Sigmoid colon (tissue), 7 donors: Measurements from ENCODE around the gene NELFCD. TPM values are rescaled to one million over a fixed set of nuclear protein-coding genes. Genes with fewer than 3 reads are reported as not detected.
"Not testable (repeated sequence)": the region's sequence is repeated elsewhere in the genome, so short reads cannot be mapped to it uniquely, and the experiment has no call there.

Experiments
- DNase-seq: peaks from one replicate; pipeline ENCODE4 v3.0.0-alpha.2; 2019
- H3K27ac ChIP-seq, 4 donors: fragments of 200-600 bp; sonication (generic); one replicate each; pipeline ENCODE4 v1.5.1; 2016 to 2019; ENCODE audit warnings: mild to moderate bottlenecking in 1 of 4
- H3K27me3 ChIP-seq, 3 donors: fragments of 200-600 bp; sonication (generic); one replicate each; pipeline ENCODE4 v1.5.1; 2019; ENCODE audit warnings: mild to moderate bottlenecking in 1 of 3
- H3K36me3 ChIP-seq, 4 donors: fragments of 200-600 bp; sonication (generic); one replicate each; pipeline ENCODE4 v1.5.1; 2016 to 2019
- H3K4me1 ChIP-seq, 4 donors: fragments of 200-600 bp; sonication (generic); one replicate each; pipeline ENCODE4 v1.5.1; 2017 to 2019
- H3K4me3 ChIP-seq, 4 donors: fragments of 200-600 bp; sonication (generic); one replicate each; pipeline ENCODE4 v1.5.1; 2017 to 2019; ENCODE audit warnings: mild to moderate bottlenecking in 2 of 4, moderate library complexity in 1 of 4
- H3K9me3 ChIP-seq, 4 donors: fragments of 200-600 bp in 3 of 4; sonication (generic) in 3 of 4; one replicate each; pipeline versions ENCODE4 v1.5.1 to v1.6.1; 2013 to 2019
- EP300 ChIP-seq, 4 donors: sonication (generic); formaldehyde crosslinking; IDR thresholded peaks; one replicate each; pipeline ENCODE4 v1.6.1; 2017; ENCODE audit warnings: antibody characterized with exemption in 4 of 4
- POLR2A ChIP-seq, 2 donors: fragments of 450-650 bp; IDR thresholded peaks; one replicate each; pipeline ENCODE4 v1.6.1; 2016; ENCODE audit warnings: antibody characterized with exemption in 2 of 2, mild to moderate bottlenecking in 2 of 2, moderate library complexity in 2 of 2
- POLR2AphosphoS5 ChIP-seq, 4 donors: sonication (generic); formaldehyde crosslinking; IDR thresholded peaks; one replicate each; pipeline ENCODE4 v1.6.1; 2017; ENCODE audit warnings: antibody characterized with exemption in 4 of 4
- WGBS, 2 donors: extraction: QIAGEN DNeasy Blood & Tissue Kit; methylation state at CpG; one replicate each; pipeline ENCODE4 v1.1.7; 2013; 5-methylcytosine and 5-hydroxymethylcytosine counted together
- intact Hi-C: fragments of 100-400 bp; cut with DNase I; formaldehyde crosslinking; loops from one replicate; pipeline ENCODE4 v1.15.1; 2023
- polyA plus RNA-seq, 3 donors: library from polyadenylated mRNA; stranded (reverse); fragments of 200-250 nt; gene quantifications; one replicate each; pipeline ENCODE4 v1.2.3, GENCODE V29; 2013
- total RNA-seq, 4 donors: library from RNA; depleted of rRNA; stranded (reverse); fragments of >200 nt; gene quantifications; one replicate each; pipeline ENCODE4 v1.1.0, GENCODE V29; 2016
- TF ChIP-seq, protein P1 (sequence below), 4 experiments: fragments of 450-650 bp in 3 of 4; fragments of 200-600 bp in 1 of 4; IDR thresholded peaks; one replicate each; pipeline ENCODE4 v1.5.1; 2016 to 2019; ENCODE audit warnings: antibody characterized with exemption in 4 of 4, mild to moderate bottlenecking in 3 of 4, moderate library complexity in 2 of 4
- donor health status: healthy with polysubstance abuse.
- donor health status: Bipolar disorder and iron deficiency.
- donor health status: healthy.

Gene NELFCD
- total and polyA plus RNA-seq, 7 donors: 22.7 to 53.2 (median 42.8) TPM

DNA sequence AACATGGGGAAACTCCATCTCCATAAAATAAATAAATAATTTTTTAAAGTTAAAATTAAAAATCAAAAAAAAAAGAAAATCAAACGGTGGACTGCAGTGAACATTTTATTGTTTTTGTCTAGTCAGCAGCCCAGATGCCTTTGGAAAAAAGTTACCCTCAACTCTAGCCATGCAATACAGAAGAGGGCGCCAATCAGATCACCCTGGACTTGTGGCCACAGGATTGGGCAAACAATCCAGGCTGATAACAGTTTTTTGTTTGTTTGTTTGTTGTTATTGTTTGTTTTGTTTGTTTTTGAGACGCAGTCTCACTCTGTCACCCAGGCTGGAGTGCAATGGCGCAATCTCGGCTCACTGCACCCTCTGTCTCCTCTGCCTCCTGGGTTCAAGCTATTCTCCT is 30.5 kb upstream of the NELFCD start:
- DNase-seq: no peak
- Histone ChIP-seq H3K36me3 (no peaks in the 10 kb centered on the region), H3K4me3 (no peak overlapping the region), H3K4me1 (no peaks in the 10 kb centered on the region), H3K27me3 (no peaks in the 10 kb centered on the region), H3K27ac (no peak overlapping the region), H3K9me3 (no peaks in the 10 kb centered on the region)
- no peak for TF ChIP-seq POLR2AphosphoS5 (IDR thresholded peaks at IDR 0.05)
- intact Hi-C loops: no loop called here
- 76 to 84% methylated on average over 5 of the region's 5 CpGs for WGBS, 2 donors

DNA sequence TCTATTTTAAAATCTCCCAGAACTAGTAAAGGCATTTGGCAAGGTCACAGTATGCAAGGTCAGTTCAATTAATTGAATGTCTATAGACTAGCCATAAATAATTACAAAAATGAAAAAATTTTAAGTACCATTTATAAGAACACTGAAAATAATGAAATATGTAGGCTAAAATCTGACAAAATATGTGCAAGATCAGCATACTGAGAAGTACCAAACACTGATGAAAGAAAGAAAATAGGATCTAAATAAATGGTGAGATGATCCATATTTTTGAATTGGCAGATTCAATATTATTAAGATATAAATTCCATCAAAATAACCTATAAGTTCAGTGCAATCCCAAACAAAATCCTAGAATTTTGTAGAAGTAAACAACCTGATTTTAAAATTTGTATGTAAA is 28.0 kb upstream of the NELFCD start:
- no peaks in the 10 kb centered on the region for H3K36me3 ChIP-seq
- H3K4me1 ChIP-seq: no peaks in the 10 kb centered on the region
- no peaks in the 10 kb centered on the region for H3K27me3 ChIP-seq
- no peak for DNase-seq
- TF ChIP-seq, protein P1, sequence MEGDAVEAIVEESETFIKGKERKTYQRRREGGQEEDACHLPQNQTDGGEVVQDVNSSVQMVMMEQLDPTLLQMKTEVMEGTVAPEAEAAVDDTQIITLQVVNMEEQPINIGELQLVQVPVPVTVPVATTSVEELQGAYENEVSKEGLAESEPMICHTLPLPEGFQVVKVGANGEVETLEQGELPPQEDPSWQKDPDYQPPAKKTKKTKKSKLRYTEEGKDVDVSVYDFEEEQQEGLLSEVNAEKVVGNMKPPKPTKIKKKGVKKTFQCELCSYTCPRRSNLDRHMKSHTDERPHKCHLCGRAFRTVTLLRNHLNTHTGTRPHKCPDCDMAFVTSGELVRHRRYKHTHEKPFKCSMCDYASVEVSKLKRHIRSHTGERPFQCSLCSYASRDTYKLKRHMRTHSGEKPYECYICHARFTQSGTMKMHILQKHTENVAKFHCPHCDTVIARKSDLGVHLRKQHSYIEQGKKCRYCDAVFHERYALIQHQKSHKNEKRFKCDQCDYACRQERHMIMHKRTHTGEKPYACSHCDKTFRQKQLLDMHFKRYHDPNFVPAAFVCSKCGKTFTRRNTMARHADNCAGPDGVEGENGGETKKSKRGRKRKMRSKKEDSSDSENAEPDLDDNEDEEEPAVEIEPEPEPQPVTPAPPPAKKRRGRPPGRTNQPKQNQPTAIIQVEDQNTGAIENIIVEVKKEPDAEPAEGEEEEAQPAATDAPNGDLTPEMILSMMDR (IDR thresholded peaks at IDR 0.05): no peak
- no peak for TF ChIP-seq POLR2AphosphoS5 (IDR thresholded peaks at IDR 0.05)
- TF ChIP-seq POLR2A (IDR thresholded peaks at IDR 0.05): no peak
- TF ChIP-seq EP300 (IDR thresholded peaks at IDR 0.05): no peak
- intact Hi-C loops: no loop called here
- no peak overlapping the region for H3K27ac ChIP-seq
- H3K4me3 ChIP-seq: no peak overlapping the region
- no peaks in the 10 kb centered on the region for H3K9me3 ChIP-seq

DNA sequence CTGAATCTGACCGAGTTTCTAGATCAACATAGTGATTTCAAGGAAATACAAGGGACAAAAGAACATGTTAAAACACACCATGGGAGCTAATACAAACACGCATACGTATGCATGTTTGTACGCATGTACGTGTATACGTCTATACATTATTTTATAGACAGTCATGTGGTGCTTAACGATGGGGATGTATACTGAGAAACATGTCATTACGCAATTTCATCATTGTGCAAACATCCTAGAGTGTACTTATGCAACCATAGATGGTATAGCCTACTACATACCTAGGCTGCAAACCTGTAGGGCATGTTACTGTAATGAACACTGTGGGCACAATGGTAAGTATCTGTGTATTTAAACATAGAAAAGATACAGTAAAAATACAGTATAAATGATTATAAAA is 25.0 kb upstream of the NELFCD start:
- DNase-seq: no peak
- 76 to 86% methylated on average over 8 of the region's 8 CpGs for WGBS, 2 donors
- TF ChIP-seq POLR2A (IDR thresholded peaks at IDR 0.05) (no peak), EP300 (IDR thresholded peaks at IDR 0.05) (no peak), POLR2AphosphoS5 (IDR thresholded peaks at IDR 0.05) (no peak)
- TF ChIP-seq, protein P1 (IDR thresholded peaks at IDR 0.05): no peak

DNA sequence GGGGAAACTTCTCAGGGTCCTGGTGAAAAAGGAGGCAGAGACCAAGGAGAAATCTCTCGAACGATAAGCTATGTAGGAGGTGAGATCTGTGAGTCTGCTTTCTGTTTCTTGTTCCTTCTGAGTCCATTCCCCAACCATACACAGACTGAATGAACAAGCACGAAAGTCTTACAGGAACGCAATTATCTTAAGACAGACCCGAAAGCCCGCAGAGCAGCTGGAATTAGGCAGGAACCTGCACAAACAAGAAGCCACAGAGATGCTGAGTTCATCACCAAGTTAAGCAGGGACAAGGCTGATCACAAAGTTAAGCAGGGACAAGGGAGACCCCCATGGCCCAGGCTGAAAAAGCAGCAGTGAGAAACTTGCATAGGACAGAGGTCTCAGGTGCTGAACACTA is 21.4 kb upstream of the NELFCD start:
- Histone ChIP-seq H3K4me3 (no peak overlapping the region), H3K9me3 (no peaks in the 10 kb centered on the region), H3K27ac (no peak overlapping the region), H3K36me3 (no peaks in the 10 kb centered on the region), H3K27me3 (no peaks in the 10 kb centered on the region), H3K4me1 (peaks cover 0 to 18% (median 4%) of the 10 kb centered on the region in 4 donors)
- intact Hi-C loops: loop anchor here (5.0 kb wide), 1 partner anchor 52 kb away; no protein-coding TSS in a partner anchor
- no peak for TF ChIP-seq EP300 (IDR thresholded peaks at IDR 0.05)
- no peak for TF ChIP-seq POLR2AphosphoS5 (IDR thresholded peaks at IDR 0.05)
- TF ChIP-seq, protein P1 (IDR thresholded peaks at IDR 0.05): no peak
- TF ChIP-seq POLR2A (IDR thresholded peaks at IDR 0.05): no peak
- WGBS, 2 donors: 73 to 74% methylated on average over 6 of the region's 6 CpGs
- no peak for DNase-seq

More for the DNA sequence above, 25.0 kb upstream of the NELFCD start:
- no peaks in the 10 kb centered on the region for H3K36me3 ChIP-seq
- H3K4me3 ChIP-seq: no peak overlapping the region
- no peak overlapping the region for H3K27ac ChIP-seq
- H3K9me3 ChIP-seq: no peaks in the 10 kb centered on the region
- intact Hi-C loops: no loop called here
- H3K4me1 ChIP-seq: no peaks in the 10 kb centered on the region
- no peaks in the 10 kb centered on the region for H3K27me3 ChIP-seq

DNA sequence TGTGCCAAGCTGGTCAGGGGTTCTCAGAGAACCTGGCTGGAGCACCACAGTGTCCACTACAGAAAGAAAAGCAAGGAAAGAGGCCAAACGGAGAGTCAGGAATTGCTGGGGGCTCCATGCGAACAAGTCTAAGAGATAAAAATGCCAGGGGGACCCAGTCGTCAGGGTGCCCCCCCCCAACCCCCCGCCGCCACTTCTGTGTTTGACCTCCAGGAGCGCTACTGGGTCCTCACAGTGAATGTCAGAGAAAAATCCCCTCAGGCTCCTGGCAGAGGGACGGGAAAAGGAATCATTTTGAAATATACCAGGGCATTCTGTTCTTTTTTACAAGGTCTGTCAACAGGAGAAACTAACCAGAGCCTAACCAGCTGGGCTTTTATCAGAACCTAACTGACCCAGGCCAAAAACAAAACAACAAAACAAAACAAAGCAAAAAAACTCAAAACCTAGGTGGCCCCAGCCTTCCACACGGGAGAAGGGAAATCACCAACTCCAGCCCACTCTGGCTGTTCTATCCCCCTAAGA is 17.9 kb upstream of the NELFCD start:
- intact Hi-C loops: loop anchor here (2.0 to 5.0 kb wide), 2 partner anchors 20 to 56 kb away; no protein-coding TSS in a partner anchor
- Histone ChIP-seq H3K4me3 (peak overlapping the region in 1 of 4 donors; percentile 10), H3K27ac (peak overlapping the region in 3 of 4 donors; percentile 66 to 75 (median 67)), H3K27me3 (no peaks in the 10 kb centered on the region), H3K9me3 (no peaks in the 10 kb centered on the region), H3K4me1 (peaks cover 0 to 18% (median 4%) of the 10 kb centered on the region in 4 donors), H3K36me3 (no peaks in the 10 kb centered on the region)
- TF ChIP-seq EP300 (IDR thresholded peaks at IDR 0.05) (peak; percentile 25 to 85 (median 41)), POLR2A (IDR thresholded peaks at IDR 0.05) (no peak), POLR2AphosphoS5 (IDR thresholded peaks at IDR 0.05) (peak; percentile 83 to 96 (median 90))
- TF ChIP-seq, protein P1 (IDR thresholded peaks at IDR 0.05): peak in 2 of 4 experiments; percentile 13 to 37
- 75 to 83% methylated on average over 8 of the region's 8 CpGs for WGBS, 2 donors
- DNase-seq: no peak

DNA sequence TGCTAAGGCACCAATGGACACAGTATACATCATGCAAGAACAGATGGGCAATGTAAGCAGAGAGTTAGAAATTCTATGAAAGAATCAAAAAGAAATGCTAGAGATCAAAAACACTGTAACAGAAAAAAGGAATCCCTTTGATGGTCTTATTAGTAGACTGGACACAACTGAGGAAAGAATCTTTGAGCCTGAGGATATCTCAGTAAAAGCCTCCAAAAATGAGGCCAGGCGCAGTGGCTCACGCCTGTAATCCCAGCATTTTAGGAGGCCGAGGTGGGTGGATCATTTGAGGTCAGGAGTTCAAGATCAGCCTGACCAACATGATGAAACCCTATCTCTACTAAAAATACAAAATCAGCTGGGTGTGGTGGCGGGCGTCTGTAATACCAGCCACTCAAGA is 17.1 kb upstream of the NELFCD start:
- 80 to 82% methylated on average over 5 of the region's 5 CpGs for WGBS, 2 donors
- Histone ChIP-seq H3K27ac (peak overlapping the region in 3 of 4 donors; percentile 66 to 75 (median 67)), H3K4me1 (peaks cover 0 to 18% (median 4%) of the 10 kb centered on the region in 4 donors)
- H3K27me3 ChIP-seq, H3K36me3 ChIP-seq, H3K9me3 ChIP-seq, DNase-seq, H3K4me3 ChIP-seq: not testable (repeated sequence)
- intact Hi-C loops: loop anchor here (2.0 to 5.0 kb wide), 2 partner anchors 19 to 57 kb away; no protein-coding TSS in a partner anchor
